ENCODE results near the gene SRSF1.
"Not testable (repeated sequence)": the region's sequence is repeated elsewhere in the genome, so short reads cannot be mapped to it uniquely, and the experiment has no call there.

The SRSF1 gene

GRCh38 chr17:58006924-58007780 lies at the start of gene SRSF1:
Gene SRSF1, minus strand, starts transcription at chr17:58007246. Its CDS starts 109 bp downstream, at chr17:58007137.
- peak; percentile 97 for DNase-seq (ENCODE audit: low read depth)

GRCh38 chr17:58056476-58056875 lies 49.4 kb upstream of the SRSF1 start:
- DNase-seq (ENCODE audit: low read depth), result no peak

- DNase-seq (ENCODE audit: low read depth), result no peak
These were observed 47.6 kb upstream of the SRSF1 start for GRCh38 chr17:58054641-58055040.

DNA sequence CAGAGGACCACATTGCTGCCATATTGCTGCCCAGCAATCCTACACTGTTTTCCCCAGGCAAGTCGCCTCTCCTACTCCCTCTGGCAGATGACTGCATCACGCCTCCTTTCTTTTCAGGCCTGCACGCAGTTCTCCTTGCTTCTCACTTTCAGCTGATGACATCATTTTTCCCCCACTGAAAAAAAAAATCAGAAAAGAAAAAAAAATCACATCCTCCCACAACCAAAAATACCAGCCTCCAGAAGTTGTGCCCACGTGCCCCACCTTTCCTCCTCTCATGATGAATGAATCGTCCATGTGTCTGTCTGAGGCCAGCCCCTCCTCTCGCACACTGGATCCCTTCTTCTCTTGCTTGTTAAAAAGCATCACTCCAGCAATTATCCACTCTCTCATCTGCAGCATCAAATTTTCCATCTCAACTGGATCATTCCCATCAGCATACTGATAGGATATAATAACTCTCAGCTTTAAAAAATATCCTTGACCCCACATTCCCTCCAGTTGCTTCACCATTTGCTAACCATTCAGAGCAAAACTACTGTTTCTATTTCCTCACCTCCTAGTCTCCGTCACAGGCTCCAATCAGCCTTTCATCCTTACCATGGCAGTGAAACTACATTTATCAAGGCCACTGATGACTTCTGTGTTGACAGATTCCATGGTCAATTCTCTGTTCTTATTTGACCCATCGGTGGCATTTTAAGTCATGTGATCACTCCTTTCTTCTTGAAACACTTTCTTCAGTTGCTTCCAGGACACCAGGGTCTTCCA lies 46.1 kb upstream of the SRSF1 start:
- no peak for DNase-seq (ENCODE audit: low read depth)

GRCh38 chr17:58052407-58052806 lies 45.4 kb upstream of the SRSF1 start:
- no peak for DNase-seq (ENCODE audit: low read depth)

DNA sequence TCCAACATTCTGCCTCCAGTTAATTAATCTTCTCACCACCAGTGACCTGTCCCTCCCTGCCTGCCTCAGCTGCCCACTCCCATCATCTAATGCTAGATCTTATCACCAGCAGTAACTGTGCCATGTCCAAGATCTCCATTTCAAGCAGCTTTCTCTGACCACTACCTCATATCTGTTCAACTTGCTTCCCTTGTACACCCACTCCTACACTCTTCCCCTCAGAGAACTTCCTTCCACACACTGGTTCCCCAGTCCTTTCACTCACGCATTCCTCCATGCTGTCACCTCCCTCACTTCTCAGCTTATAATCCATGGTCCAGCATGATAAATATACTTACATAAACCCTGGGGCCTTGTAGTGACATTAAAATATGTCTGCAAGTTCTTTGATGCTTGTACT lies 44.4 kb upstream of the SRSF1 start:
- no peak for DNase-seq (ENCODE audit: low read depth)

GRCh38 chr17:58050966-58051365 lies 43.9 kb upstream of the SRSF1 start:
- no peak for DNase-seq (ENCODE audit: low read depth)

- no peak for DNase-seq (ENCODE audit: low read depth)
These were observed 42.5 kb upstream of the SRSF1 start for GRCh38 chr17:58049533-58049932.

- no peak for DNase-seq (ENCODE audit: low read depth)
These were observed 40.5 kb upstream of the SRSF1 start for GRCh38 chr17:58047376-58048150.

GRCh38 chr17:58046239-58047094 lies 39.4 kb upstream of the SRSF1 start:
- DNase-seq (ENCODE audit: low read depth), result no peak

GRCh38 chr17:58044256-58044655 lies 37.2 kb upstream of the SRSF1 start:
- DNase-seq (ENCODE audit: low read depth), result not testable (repeated sequence)

- no peak for DNase-seq (ENCODE audit: low read depth)
These were observed 36.5 kb upstream of the SRSF1 start for GRCh38 chr17:58043221-58044181.

- no peak for DNase-seq (ENCODE audit: low read depth)
These were observed 34.1 kb upstream of the SRSF1 start for GRCh38 chr17:58041161-58041560.

DNA sequence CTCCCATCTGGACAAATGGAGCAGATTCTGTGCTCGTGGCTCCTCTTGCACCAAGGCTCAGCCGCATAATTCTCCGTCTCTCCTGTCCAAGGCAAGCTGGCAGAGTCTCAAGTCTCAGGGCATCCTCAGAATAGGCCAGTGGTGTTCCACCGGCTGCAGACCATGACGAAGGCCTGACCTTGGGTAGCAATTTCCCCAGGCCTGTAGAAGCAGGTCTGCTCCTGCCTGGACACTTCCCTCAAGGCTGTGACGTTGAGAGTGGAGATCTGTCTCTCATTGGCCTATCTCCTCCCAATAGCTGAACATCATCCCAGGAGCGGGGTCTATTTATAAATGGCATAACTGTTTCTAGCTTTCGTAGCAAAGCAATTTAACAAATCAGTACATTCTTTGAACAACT lies 33.3 kb upstream of the SRSF1 start:
- DNase-seq (ENCODE audit: low read depth), result no peak

DNA sequence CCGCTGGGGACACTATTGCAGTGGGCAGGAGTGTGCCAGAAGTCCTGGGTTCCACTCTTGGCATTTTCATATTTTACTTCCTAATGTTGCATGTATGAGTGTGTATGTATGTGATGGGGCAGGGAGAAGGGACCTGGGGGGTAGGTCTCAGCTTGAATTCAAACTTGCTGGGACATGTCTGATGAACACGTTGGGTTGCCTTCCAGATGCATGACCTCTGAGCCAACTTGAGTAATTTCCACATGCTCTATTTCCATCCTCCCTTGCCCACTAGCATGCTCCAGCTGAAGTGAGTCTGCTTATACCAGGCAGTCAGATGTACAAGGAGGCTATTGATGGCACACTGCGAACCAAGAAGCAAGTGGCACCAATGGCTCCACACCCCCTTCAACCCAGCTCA lies 32.9 kb upstream of the SRSF1 start:
- DNase-seq (ENCODE audit: low read depth), result no peak

DNA sequence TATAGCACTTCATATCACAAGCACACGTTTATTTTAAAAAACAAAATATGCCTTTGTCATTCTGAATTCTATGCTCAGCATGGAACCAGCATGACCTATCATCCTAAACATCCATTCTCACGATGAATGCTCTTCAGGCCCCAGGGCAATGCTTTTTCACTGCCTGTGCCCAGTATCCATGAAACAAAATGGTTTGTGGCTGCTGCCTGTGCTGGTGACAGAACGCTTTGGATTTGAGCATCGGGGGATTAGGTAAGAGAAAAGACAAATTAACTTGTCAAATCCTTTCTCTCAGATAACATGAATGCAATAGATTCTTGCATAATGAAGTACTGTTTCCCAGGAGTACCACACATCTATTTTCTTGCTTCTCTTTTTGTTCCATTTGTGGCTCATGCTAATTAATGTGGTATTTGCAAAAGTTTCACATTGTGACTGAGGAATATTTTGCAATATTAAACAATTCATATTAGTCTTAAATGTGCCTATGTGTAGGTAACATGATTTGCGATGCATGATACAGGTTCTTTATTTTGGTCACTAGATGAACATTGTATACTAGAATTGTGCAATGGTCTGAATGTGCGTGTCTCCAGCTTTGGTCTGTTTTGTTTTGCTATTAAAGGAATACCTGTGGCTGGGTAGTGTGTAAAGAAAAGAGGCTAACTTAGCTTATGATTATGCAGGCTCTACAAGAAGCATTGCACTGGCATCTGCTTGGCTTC lies 25.8 kb upstream of the SRSF1 start:
- no peak for DNase-seq (ENCODE audit: low read depth)

GRCh38 chr17:58028578-58028977 lies 21.5 kb upstream of the SRSF1 start:
- DNase-seq (ENCODE audit: low read depth), result no peak

- no peak for DNase-seq (ENCODE audit: low read depth)
These were observed 13.4 kb upstream of the SRSF1 start for GRCh38 chr17:58020401-58020800.

- DNase-seq (ENCODE audit: low read depth), result no peak
These were observed 12.5 kb upstream of the SRSF1 start for GRCh38 chr17:58019521-58019920.

- DNase-seq (ENCODE audit: low read depth), result no peak
These were observed 12.0 kb upstream of the SRSF1 start for GRCh38 chr17:58019039-58019438.

Data from stimulated activated CD8-positive, alpha-beta memory T cell treated with anti-CD3 and anti-CD28 coated beads, Interleukin-7, amount 100 ng/mL, for 24 hours (primary cell).